Mucosa of descending colon (tissue), 3 donors: Measurements from ENCODE around the gene KSR2. TPM values are rescaled to one million over a fixed set of nuclear protein-coding genes. Genes with fewer than 3 reads are reported as not detected.

Experiments
- ATAC-seq: fragments of 200-7000 bp; cut with Tn5 transposase; one replicate; pipeline ENCODE4 v1.9.1; 2020; ENCODE audit warnings: mild to moderate bottlenecking, moderate library complexity
- DNase-seq, 3 donors: peaks; one replicate each; pipeline ENCODE4 v3.0.0-alpha.2; 2020
- H3K36me3 ChIP-seq: fragments of 200-600 bp; one replicate; pipeline ENCODE4 v1.8.0; 2021; ENCODE audit warnings: low read depth, mild to moderate bottlenecking
- H3K4me1 ChIP-seq: fragments of 200-600 bp; one replicate; pipeline ENCODE4 v1.8.0; 2021; ENCODE audit warnings: low read depth, mild to moderate bottlenecking
- H3K4me3 ChIP-seq: fragments of 200-600 bp; one replicate; pipeline ENCODE4 v1.8.0; 2021; ENCODE audit warnings: mild to moderate bottlenecking
- H3K9me3 ChIP-seq: fragments of 200-600 bp; one replicate; pipeline ENCODE4 v1.8.0; 2021; ENCODE audit warnings: mild to moderate bottlenecking
- CTCF ChIP-seq: fragments of 200-600 bp; IDR thresholded peaks from one replicate; pipeline ENCODE4 v1.8.0; 2022; ENCODE audit warnings: antibody characterized with exemption, mild to moderate bottlenecking
- intact Hi-C, 2 donors: fragments of 100-400 bp; cut with DNase I in 1 of 2; cut with micrococcal nuclease in 1 of 2; formaldehyde crosslinking; loops; one replicate each; pipeline versions ENCODE4 v1.11.0 to v1.11.1; 2022; cut with DNase I, micrococcal nuclease
- total RNA-seq, 3 donors: library from RNA; stranded (reverse); fragmentation: NEBNext Ultra II Directional in 2 of 3; extraction: Animal tissue kit (Norgen Biotek cat#: 25700) in 2 of 3; gene quantifications; one replicate each; pipeline versions ENCODE4 v1.2.1 to v1.2.4, GENCODE V29; 2021 to 2023
- donor health status: DM: no; HTN: no; CAD: no; lungs with moderate emphysema.
- donor health status: DM: no; HTN: no; CAD: no.
- donor health status: DM: no; HTN: yes; CAD: no.

KSR2 gene
- total RNA-seq, 3 donors from 2014 or later = 1.4 to 2.8 (median 2.5) TPM

GRCh38 chr12:117890137-117890536, 78.7 kb downstream of the KSR2 start:
- no peaks in the 10 kb centered on the region for H3K36me3 ChIP-seq
- peaks cover 3% of the 10 kb centered on the region for H3K4me1 ChIP-seq
- intact Hi-C loops = no loop called here
- no peak for TF ChIP-seq CTCF
- H3K9me3 ChIP-seq = no peaks in the 10 kb centered on the region
- ATAC-seq (peak; percentile 40), DNase-seq (no peak)
- H3K4me3 ChIP-seq = no peak overlapping the region

- no peak for TF ChIP-seq CTCF
- ATAC-seq (no peak), DNase-seq (no peak)
- H3K4me3 ChIP-seq = no peak overlapping the region
- no peaks in the 10 kb centered on the region for H3K9me3 ChIP-seq
- peaks cover 3% of the 10 kb centered on the region for H3K4me1 ChIP-seq
- intact Hi-C loops = no loop called here
- no peaks in the 10 kb centered on the region for H3K36me3 ChIP-seq
Measured at GRCh38 chr12:117889098-117889497, 79.7 kb downstream of the KSR2 start.

GRCh38 chr12:117885211-117885610, 83.6 kb downstream of the KSR2 start:
- intact Hi-C loops = no loop called here
- Histone ChIP-seq H3K36me3 (no peaks in the 10 kb centered on the region), H3K4me1 (peaks cover 3% of the 10 kb centered on the region), H3K9me3 (no peaks in the 10 kb centered on the region), H3K4me3 (no peak overlapping the region)
- DNase-seq (no peak), ATAC-seq (no peak)
- no peak for TF ChIP-seq CTCF

GRCh38 chr12:117884161-117884560, 84.6 kb downstream of the KSR2 start:
- no peak overlapping the region for H3K4me3 ChIP-seq
- H3K36me3 ChIP-seq = no peaks in the 10 kb centered on the region
- DNase-seq (no peak), ATAC-seq (no peak)
- intact Hi-C loops = no loop called here
- H3K9me3 ChIP-seq = no peaks in the 10 kb centered on the region
- TF ChIP-seq CTCF = no peak
- peaks cover 3% of the 10 kb centered on the region for H3K4me1 ChIP-seq

GRCh38 chr12:117882603-117883184, 86.1 kb downstream of the KSR2 start:
- intact Hi-C loops = no loop called here
- ATAC-seq = no peak
- no peak overlapping the region for H3K4me3 ChIP-seq
- no peak for TF ChIP-seq CTCF
- H3K4me1 ChIP-seq = peaks cover 3% of the 10 kb centered on the region
- H3K36me3 ChIP-seq = no peaks in the 10 kb centered on the region
- no peaks in the 10 kb centered on the region for H3K9me3 ChIP-seq
- no peak for DNase-seq

GRCh38 chr12:117882181-117882580, 86.6 kb downstream of the KSR2 start:
- Histone ChIP-seq H3K36me3 (no peaks in the 10 kb centered on the region), H3K9me3 (no peaks in the 10 kb centered on the region), H3K4me1 (peaks cover 3% of the 10 kb centered on the region), H3K4me3 (no peak overlapping the region)
- ATAC-seq (no peak), DNase-seq (no peak)
- intact Hi-C loops = no loop called here
- no peak for TF ChIP-seq CTCF
